Sigmoid colon (tissue), 7 donors: ENCODE measurements around the gene GTSF1L. TPM values are rescaled to one million over a fixed set of nuclear protein-coding genes. Genes with fewer than 3 reads are reported as not detected.

Experiments used
- DNase-seq: peaks from one replicate; pipeline ENCODE4 v3.0.0-alpha.2; 2019
- H3K27ac ChIP-seq, 4 donors: fragments of 200-600 bp; sonication (generic); one replicate each; pipeline ENCODE4 v1.5.1; 2016 to 2019; ENCODE audit warnings: mild to moderate bottlenecking in 1 of 4
- H3K27me3 ChIP-seq, 3 donors: fragments of 200-600 bp; sonication (generic); one replicate each; pipeline ENCODE4 v1.5.1; 2019; ENCODE audit warnings: mild to moderate bottlenecking in 1 of 3
- H3K36me3 ChIP-seq, 4 donors: fragments of 200-600 bp; sonication (generic); one replicate each; pipeline ENCODE4 v1.5.1; 2016 to 2019
- H3K4me1 ChIP-seq, 4 donors: fragments of 200-600 bp; sonication (generic); one replicate each; pipeline ENCODE4 v1.5.1; 2017 to 2019
- H3K4me3 ChIP-seq, 4 donors: fragments of 200-600 bp; sonication (generic); one replicate each; pipeline ENCODE4 v1.5.1; 2017 to 2019; ENCODE audit warnings: mild to moderate bottlenecking in 2 of 4, moderate library complexity in 1 of 4
- H3K9me3 ChIP-seq, 4 donors: fragments of 200-600 bp in 3 of 4; sonication (generic) in 3 of 4; one replicate each; pipeline versions ENCODE4 v1.5.1 to v1.6.1; 2013 to 2019
- CTCF ChIP-seq, 4 experiments: fragments of 450-650 bp in 3 of 4; fragments of 200-600 bp in 1 of 4; IDR thresholded peaks; one replicate each; pipeline ENCODE4 v1.5.1; 2016 to 2019; ENCODE audit warnings: antibody characterized with exemption in 4 of 4, mild to moderate bottlenecking in 3 of 4, moderate library complexity in 2 of 4
- EP300 ChIP-seq, 4 donors: sonication (generic); formaldehyde crosslinking; IDR thresholded peaks; one replicate each; pipeline ENCODE4 v1.6.1; 2017; ENCODE audit warnings: antibody characterized with exemption in 4 of 4
- POLR2A ChIP-seq, 2 donors: fragments of 450-650 bp; IDR thresholded peaks; one replicate each; pipeline ENCODE4 v1.6.1; 2016; ENCODE audit warnings: antibody characterized with exemption in 2 of 2, mild to moderate bottlenecking in 2 of 2, moderate library complexity in 2 of 2
- POLR2AphosphoS5 ChIP-seq, 4 donors: sonication (generic); formaldehyde crosslinking; IDR thresholded peaks; one replicate each; pipeline ENCODE4 v1.6.1; 2017; ENCODE audit warnings: antibody characterized with exemption in 4 of 4
- WGBS, 2 donors: extraction: QIAGEN DNeasy Blood & Tissue Kit; methylation state at CpG; one replicate each; pipeline ENCODE4 v1.1.7; 2013; 5-methylcytosine and 5-hydroxymethylcytosine counted together
- intact Hi-C: fragments of 100-400 bp; cut with DNase I; formaldehyde crosslinking; loops from one replicate; pipeline ENCODE4 v1.15.1; 2023
- polyA plus RNA-seq, 3 donors: library from polyadenylated mRNA; stranded (reverse); fragments of 200-250 nt; gene quantifications; one replicate each; pipeline ENCODE4 v1.2.3, GENCODE V29; 2013
- total RNA-seq, 4 donors: library from RNA; depleted of rRNA; stranded (reverse); fragments of >200 nt; gene quantifications; one replicate each; pipeline ENCODE4 v1.1.0, GENCODE V29; 2016
- donor health status: healthy with polysubstance abuse.
- donor health status: Bipolar disorder and iron deficiency.
- donor health status: healthy.

GTSF1L gene
- total and polyA plus RNA-seq, 7 donors, result 0.17 TPM; not detected in 6

- DNase-seq, result no peak
- intact Hi-C loops, result no loop called here
- Histone ChIP-seq H3K27ac (no peak overlapping the region), H3K9me3 (no peaks in the 10 kb centered on the region), H3K4me1 (no peaks in the 10 kb centered on the region), H3K36me3 (no peaks in the 10 kb centered on the region), H3K27me3 (no peaks in the 10 kb centered on the region), H3K4me3 (no peak overlapping the region)
- 79 to 86% methylated on average over 1 of the region's 1 CpG for WGBS, 2 donors
- TF ChIP-seq POLR2AphosphoS5 (IDR thresholded peaks at IDR 0.05) (no peak), POLR2A (IDR thresholded peaks at IDR 0.05) (no peak), EP300 (IDR thresholded peaks at IDR 0.05) (no peak), CTCF (IDR thresholded peaks at IDR 0.05) (no peak)
These were observed 6.8 kb downstream of the GTSF1L start for GRCh38 chr20:43720007-43720406.

GRCh38 chr20:43717616-43717995, 9.2 kb downstream of the GTSF1L start:
- no peak for TF ChIP-seq POLR2A (IDR thresholded peaks at IDR 0.05)
- TF ChIP-seq CTCF (IDR thresholded peaks at IDR 0.05), result no peak
- no peak for TF ChIP-seq EP300 (IDR thresholded peaks at IDR 0.05)
- TF ChIP-seq POLR2AphosphoS5 (IDR thresholded peaks at IDR 0.05), result no peak
- WGBS, 2 donors, result 94 to 95% methylated on average over 4 of the region's 4 CpGs
- Histone ChIP-seq H3K27me3 (no peaks in the 10 kb centered on the region), H3K4me3 (no peak overlapping the region), H3K27ac (no peak overlapping the region), H3K9me3 (no peaks in the 10 kb centered on the region), H3K4me1 (no peaks in the 10 kb centered on the region), H3K36me3 (no peaks in the 10 kb centered on the region)
- intact Hi-C loops, result no loop called here
- no peak for DNase-seq

- no peaks in the 10 kb centered on the region for H3K27me3 ChIP-seq
- TF ChIP-seq POLR2AphosphoS5 (IDR thresholded peaks at IDR 0.05), result no peak
- no peak for TF ChIP-seq CTCF (IDR thresholded peaks at IDR 0.05)
- TF ChIP-seq EP300 (IDR thresholded peaks at IDR 0.05), result no peak
- no peak for TF ChIP-seq POLR2A (IDR thresholded peaks at IDR 0.05)
- no peaks in the 10 kb centered on the region for H3K4me1 ChIP-seq
- no peak for DNase-seq
- H3K4me3 ChIP-seq, result no peak overlapping the region
- intact Hi-C loops, result no loop called here
- H3K9me3 ChIP-seq, result no peaks in the 10 kb centered on the region
- H3K36me3 ChIP-seq, result no peaks in the 10 kb centered on the region
- H3K27ac ChIP-seq, result no peak overlapping the region
- WGBS, 2 donors, result 87 to 93% methylated on average over 12 of the region's 12 CpGs
These were observed 9.8 kb downstream of the GTSF1L start for GRCh38 chr20:43716757-43717615.

GRCh38 chr20:43716123-43716522, 10.7 kb downstream of the GTSF1L start:
- 93 to 98% methylated on average over 4 of the region's 4 CpGs for WGBS, 2 donors
- DNase-seq, result no peak

More at GRCh38 chr20:43716123-43716522, 10.7 kb downstream of the GTSF1L start:
- no peaks in the 10 kb centered on the region for H3K27me3 ChIP-seq
- H3K36me3 ChIP-seq, result no peaks in the 10 kb centered on the region
- TF ChIP-seq EP300 (IDR thresholded peaks at IDR 0.05) (no peak), CTCF (IDR thresholded peaks at IDR 0.05) (no peak), POLR2A (IDR thresholded peaks at IDR 0.05) (no peak), POLR2AphosphoS5 (IDR thresholded peaks at IDR 0.05) (no peak)
- H3K4me3 ChIP-seq, result no peak overlapping the region
- H3K4me1 ChIP-seq, result no peaks in the 10 kb centered on the region
- no peaks in the 10 kb centered on the region for H3K9me3 ChIP-seq
- H3K27ac ChIP-seq, result no peak overlapping the region
- intact Hi-C loops, result no loop called here
